ENCODE results near the gene TMEM89. TPM values are rescaled to one million over a fixed set of nuclear protein-coding genes. Genes with fewer than 3 reads are reported as not detected.

Gene TMEM89, protein sequence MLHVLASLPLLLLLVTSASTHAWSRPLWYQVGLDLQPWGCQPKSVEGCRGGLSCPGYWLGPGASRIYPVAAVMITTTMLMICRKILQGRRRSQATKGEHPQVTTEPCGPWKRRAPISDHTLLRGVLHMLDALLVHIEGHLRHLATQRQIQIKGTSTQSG
- total RNA-seq (2014; rRNA removed; shearing (Covaris generic)), result not detected in 2 replicates

- no peak for DNase-seq (ENCODE audit: low read depth)
Measured at GRCh38 chr3:48621461-48621869, at the start of gene TMEM89. Gene TMEM89 (minus strand): TSS chr3:48621769. CDS start chr3:48621756, 13 bp downstream.

GRCh38 chr3:48664929-48665328 is 43.4 kb upstream of the TMEM89 start:
- DNase-seq (ENCODE audit: low read depth), result no peak

- DNase-seq (ENCODE audit: low read depth), result no peak
Measured at GRCh38 chr3:48664313-48664644, 42.7 kb upstream of the TMEM89 start.

- DNase-seq (ENCODE audit: low read depth), result peak; percentile 97
Measured at GRCh38 chr3:48663489-48664312, 42.1 kb upstream of the TMEM89 start.

GRCh38 chr3:48662753-48663488 is 41.4 kb upstream of the TMEM89 start, which contains the start of gene CELSR3:
Gene CELSR3 (minus strand): TSS chr3:48662886. CDS start chr3:48662634, 252 bp downstream.
- peak; percentile 87 for DNase-seq (ENCODE audit: low read depth)

DNA sequence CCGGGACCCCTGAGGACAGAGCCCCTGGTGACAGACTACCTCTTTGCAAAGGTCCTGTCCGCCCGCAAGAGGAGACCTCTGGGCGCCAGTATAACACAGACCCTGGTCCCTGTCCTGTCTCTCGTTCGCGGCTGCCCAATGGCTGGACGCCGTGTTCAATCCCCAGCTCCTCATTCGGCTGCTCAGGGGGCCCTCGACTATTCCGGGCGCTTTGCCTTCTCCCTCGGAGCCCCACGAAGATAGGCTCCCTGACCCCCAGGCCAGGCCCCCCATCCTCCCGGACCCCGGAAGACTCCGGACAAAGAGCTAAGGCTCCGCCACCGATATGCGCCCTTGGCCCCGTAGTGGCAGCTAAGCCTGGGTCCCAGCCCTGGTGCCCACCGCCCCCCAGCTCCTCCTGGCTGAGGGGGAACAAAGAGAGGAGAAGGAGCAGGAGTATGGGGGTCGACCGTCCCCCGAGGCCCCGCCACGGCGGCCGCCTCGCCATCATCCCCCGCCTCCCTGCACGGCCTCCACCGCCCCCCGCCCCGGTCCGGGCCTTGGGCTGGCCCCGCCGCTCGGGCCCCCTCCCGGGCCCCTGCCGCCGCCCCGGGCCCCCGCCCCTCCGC is 40.7 kb upstream of the TMEM89 start:
- no peak for DNase-seq (ENCODE audit: low read depth)

DNA sequence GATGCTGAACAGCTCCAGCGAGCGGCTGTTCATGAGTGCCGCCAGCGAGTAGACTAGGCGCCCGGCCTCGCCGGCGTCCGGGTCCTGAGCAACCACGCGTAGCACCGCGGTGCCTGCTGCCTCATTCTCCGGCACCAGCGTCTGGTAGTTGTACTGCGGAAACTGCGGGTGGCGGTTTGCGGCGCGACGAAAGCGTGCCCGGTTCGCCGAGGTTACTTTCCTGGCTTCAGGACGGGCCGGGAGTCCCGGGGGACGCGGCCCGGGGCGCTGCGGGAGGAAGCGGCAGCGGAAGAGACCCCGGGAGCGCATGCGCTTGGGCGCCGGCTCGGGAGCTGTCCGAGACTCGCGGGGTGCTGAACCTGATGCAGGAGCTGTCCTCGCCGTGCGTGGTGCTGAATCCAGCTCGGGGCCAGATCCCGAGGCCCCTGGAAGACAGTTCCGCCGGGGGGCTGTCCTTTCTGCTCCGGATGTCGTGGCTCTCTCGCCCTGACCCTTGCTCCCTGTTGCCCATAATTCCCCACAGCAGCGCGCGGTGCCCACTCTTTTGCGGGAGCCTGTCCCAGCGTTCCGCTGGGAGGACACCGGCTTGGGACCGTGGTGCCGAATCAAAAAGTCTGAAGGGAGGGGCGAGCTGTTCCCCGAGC is 40.1 kb upstream of the TMEM89 start:
- DNase-seq (ENCODE audit: low read depth), result no peak

DNA sequence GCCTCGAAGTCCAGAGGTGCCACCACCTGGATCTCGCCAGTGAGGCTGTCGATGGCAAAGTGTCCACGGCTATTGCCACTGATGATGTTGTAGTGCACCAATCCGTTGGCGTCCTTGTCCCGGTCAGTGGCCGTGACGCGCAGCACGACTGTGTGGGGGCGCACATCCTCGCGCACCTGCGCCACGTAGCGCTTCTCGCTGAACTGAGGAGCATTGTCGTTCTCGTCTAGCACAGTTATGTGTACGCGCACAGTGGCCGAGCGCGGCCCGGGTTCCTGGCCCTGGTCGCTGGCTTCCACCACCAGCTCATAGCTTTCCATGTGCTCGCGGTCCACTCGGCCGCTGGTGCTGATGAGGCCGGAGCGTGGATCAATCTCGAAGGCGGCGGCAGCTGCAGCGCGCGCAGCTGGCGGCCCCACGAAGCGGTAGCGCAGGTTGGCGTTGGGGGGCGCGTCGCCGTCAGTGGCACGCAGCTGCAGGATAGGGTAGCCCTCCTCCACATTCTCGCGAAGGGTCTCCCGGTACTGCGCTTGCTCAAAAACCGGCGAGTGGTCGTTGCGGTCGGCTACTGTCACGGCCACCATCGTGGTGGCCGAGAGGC is 39.3 kb upstream of the TMEM89 start:
- no peak for DNase-seq (ENCODE audit: low read depth)

DNA sequence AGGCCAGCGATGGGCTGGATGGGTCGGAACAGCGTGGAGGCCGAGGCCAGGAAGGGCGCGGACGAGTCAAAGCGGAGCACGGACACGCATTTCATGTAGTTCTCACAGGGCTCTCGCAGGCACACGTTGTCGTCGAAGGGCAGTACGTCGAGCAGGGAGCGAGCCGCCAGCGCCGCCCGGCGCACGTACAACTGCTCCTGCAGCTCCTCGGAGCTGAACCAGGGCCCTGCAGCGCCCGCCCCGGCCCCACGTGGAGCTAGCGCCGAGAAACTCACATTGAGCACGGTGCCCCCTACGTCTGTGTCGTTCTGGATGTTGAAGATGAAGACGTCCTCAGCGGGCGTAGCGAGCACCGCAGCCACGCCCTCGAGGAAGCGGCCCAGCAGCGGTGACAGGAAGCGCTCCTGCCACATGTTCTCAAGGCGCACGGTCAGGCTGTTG is 35.3 kb upstream of the TMEM89 start:
- no peak for DNase-seq (ENCODE audit: low read depth)

DNA sequence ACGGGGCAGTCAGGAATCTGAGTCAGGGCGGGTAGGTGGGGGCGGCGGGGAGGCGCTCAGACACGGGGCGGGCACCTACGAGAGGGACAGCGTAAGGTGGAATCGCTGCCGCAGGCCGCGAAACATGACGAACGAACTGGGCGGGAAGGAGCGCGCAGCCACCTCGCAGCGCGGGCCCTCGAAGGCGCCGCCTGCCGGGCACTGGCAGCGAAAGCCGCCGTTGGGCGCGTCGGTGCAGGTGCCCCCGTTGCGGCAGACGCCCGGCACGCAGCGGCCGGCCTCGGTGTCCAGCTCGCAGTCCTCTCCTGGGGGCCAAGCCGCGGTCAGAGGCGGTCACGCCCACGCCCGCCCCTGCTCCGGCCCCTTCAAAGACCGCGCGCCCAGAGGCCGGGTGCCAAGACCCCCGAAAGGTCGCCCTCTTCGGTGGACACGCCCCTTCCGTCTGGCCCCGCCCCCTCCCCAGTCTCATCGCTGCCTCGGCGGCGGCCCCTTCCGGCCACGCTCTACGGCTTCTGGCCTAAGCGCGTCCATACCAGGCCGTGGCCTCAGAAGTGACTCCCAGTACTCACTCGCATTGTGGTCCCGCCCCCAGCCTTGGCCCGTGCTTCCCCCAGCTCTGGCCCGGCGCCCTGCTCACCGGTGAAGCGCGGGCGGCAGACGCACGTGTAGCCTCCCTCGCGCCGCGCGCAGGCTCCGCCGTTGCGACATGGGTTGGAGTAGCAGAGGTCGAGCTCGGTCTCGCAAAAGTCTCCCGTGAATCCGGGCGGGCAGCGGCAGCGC is 34.7 kb upstream of the TMEM89 start:
- DNase-seq (ENCODE audit: low read depth), result no peak

- DNase-seq (ENCODE audit: low read depth), result no peak
Measured at GRCh38 chr3:48655606-48656005, 34.0 kb upstream of the TMEM89 start.

- DNase-seq (ENCODE audit: low read depth), result no peak
Measured at GRCh38 chr3:48655063-48655462, 33.5 kb upstream of the TMEM89 start.

- no peak for DNase-seq (ENCODE audit: low read depth)
Measured at GRCh38 chr3:48652923-48653715, 31.6 kb upstream of the TMEM89 start.

DNA sequence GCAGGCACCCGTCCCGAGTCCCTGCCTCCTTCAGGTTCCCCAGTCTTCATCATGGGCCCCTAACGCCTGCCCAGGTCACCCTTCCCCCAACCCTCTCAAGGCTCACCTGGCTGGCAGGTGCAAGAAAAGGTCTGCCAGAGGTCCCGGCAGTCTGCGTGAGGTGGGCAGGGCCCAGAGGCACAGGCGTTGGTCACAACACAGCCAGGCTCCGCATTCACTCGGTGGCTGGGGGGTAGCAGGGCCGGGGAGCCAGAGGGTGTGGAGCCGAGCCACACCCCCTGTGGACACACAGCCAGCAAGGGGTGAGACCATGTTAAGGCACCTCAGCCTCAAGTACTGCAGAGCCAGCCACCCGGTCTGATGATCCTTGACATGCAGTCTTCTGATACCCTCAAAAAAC is 30.2 kb upstream of the TMEM89 start:
- DNase-seq (ENCODE audit: low read depth), result no peak

DNA sequence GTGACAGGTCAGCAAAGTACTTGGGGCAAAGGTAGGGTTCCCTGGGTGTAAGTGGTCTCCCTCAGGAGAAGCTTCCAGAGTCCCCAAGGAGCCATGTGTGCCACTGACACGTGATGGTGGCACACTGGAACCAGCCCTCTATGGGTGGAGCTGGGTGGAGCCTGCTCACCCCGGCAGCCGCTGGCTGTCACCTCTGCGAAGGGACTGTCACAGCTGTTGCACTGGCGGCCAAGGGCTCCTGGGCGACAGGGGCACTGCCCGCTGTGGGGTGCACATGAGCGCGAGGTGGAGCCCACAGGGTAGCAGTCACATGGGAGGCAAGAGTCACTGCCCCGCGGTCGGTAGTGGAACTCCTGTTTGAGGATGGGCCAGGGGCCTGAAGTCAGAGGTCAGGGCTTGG is 29.2 kb upstream of the TMEM89 start:
- no peak for DNase-seq (ENCODE audit: low read depth)

- DNase-seq (ENCODE audit: low read depth), result no peak
Measured at GRCh38 chr3:48648188-48648850, 26.8 kb upstream of the TMEM89 start.

- no peak for DNase-seq (ENCODE audit: low read depth)
Measured at GRCh38 chr3:48647714-48648113, 26.1 kb upstream of the TMEM89 start.

DNA sequence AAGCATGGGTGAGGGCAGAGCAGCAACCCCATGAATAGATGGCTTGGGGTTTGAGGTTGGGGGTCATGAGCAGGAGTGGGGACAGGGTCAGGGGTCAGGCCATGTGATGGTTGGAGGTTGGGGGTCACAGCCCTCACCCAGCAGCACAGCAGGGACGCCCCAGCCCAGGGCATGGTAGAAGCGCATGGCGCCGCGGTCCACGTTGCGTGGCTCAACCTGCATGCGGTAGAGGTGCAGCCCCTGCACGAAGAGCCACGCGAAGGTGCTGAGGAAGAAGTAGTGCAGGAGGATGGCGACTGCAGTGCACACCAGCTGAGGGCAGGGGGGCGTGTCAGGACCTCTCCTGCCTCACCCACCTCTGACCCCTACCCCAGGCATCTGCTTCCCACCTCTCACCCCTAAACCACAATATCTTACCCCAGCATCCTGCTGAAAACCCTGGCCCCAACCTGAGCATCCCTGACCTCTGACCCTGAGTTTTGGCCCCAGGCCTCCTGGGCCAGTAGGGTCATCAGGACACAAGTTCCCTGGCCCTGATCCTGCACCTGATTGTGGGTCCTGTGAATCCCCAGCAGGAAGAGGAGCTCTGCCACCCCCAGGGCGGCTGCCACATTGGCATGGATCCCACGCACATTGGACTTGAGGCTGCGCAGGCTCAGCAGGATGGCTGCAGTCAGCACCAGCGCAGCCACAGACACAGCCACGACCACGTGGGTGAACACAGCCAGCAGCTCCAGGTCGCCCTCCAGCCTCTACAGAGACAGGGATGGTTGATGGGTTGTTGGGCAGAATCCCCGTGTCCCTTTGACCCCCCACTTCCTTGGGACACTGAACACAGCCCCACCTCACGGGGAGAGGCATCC is 23.6 kb upstream of the TMEM89 start:
- no peak for DNase-seq (ENCODE audit: low read depth)

All from M059J (cell line).